Measurements from ENCODE around the gene LOX. TPM values are rescaled to one million over a fixed set of nuclear protein-coding genes. Genes with fewer than 3 reads are reported as not detected.
A peak's percentile ranks its signal among the peaks of the same experiment; 100 is the strongest.

Gene LOX
- total RNA-seq, 6 experiments from 2014 or later = 0.97 to 11.8 (median 2.2) TPM

- no peak for DNase-seq
- TF ChIP-seq POLR2A (IDR thresholded peaks at IDR 0.05) = no peak
- no peak for TF ChIP-seq CTCF (IDR thresholded peaks at IDR 0.05)
- WGBS (ENCODE audit: insufficient coverage, low coverage, low lambda C conversion rate, missing lambda C conversion rate) = 78% methylated on average over 1 of the region's 1 CpG
Measured at GRCh38 chr5:122083535-122083934, 5.5 kb upstream of the LOX start.

GRCh38 chr5:122081541-122081940, 3.5 kb upstream of the LOX start:
- no peak for TF ChIP-seq CTCF (IDR thresholded peaks at IDR 0.05)
- TF ChIP-seq POLR2A (IDR thresholded peaks at IDR 0.05) = no peak
- intact Hi-C loops (cut with DNase I) = no loop called here
- Histone ChIP-seq H3K27me3 (peaks cover 0 to 6% of the 10 kb centered on the region in 2 donors), H3K9me3 (no peaks in the 10 kb centered on the region), H3K36me3 (no peaks in the 10 kb centered on the region), H3K27ac (no peak overlapping the region), H3K4me3 (no peak overlapping the region), H3K4me1 (peaks cover 0 to 14% (median 0%) of the 10 kb centered on the region in 4 donors)
- no peak for ATAC-seq
- 57% methylated on average over 2 of the region's 2 CpGs for WGBS (ENCODE audit: insufficient coverage, low coverage, low lambda C conversion rate, missing lambda C conversion rate)
- DNase-seq = no peak

More at GRCh38 chr5:122083535-122083934, 5.5 kb upstream of the LOX start:
- no peak overlapping the region for H3K4me3 ChIP-seq
- no peaks in the 10 kb centered on the region for H3K27me3 ChIP-seq
- no peaks in the 10 kb centered on the region for H3K4me1 ChIP-seq
- no peak overlapping the region for H3K27ac ChIP-seq
- intact Hi-C loops (cut with DNase I) = no loop called here
- H3K9me3 ChIP-seq = no peaks in the 10 kb centered on the region
- no peaks in the 10 kb centered on the region for H3K36me3 ChIP-seq
- ATAC-seq = no peak

- Histone ChIP-seq H3K9me3 (no peaks in the 10 kb centered on the region), H3K4me3 (peak overlapping the region; percentile 36 to 51 (median 39)), H3K4me1 (peaks cover 0 to 14% (median 0%) of the 10 kb centered on the region in 4 donors), H3K27me3 (peaks cover 0 to 6% of the 10 kb centered on the region in 2 donors), H3K27ac (peak overlapping the region in 1 of 3 donors; percentile 34), H3K36me3 (no peaks in the 10 kb centered on the region)
- TF ChIP-seq POLR2A (IDR thresholded peaks at IDR 0.05) (no peak), CTCF (IDR thresholded peaks at IDR 0.05) (no peak)
- ATAC-seq = peak; percentile 38 to 59 (median 56)
- DNase-seq = peak in 1 of 3 donors; percentile 23
- WGBS (ENCODE audit: insufficient coverage, low coverage, low lambda C conversion rate, missing lambda C conversion rate) = 0% methylated on average over 21 of the region's 78 CpGs
- intact Hi-C loops (cut with DNase I) = no loop called here
Measured at GRCh38 chr5:122077366-122078115, 518 bp downstream of the LOX start.

- Histone ChIP-seq H3K9me3 (no peaks in the 10 kb centered on the region), H3K4me3 (peak overlapping the region; percentile 36 to 51 (median 39)), H3K4me1 (peaks cover 0 to 14% (median 0%) of the 10 kb centered on the region in 4 donors), H3K27me3 (peaks cover 0 to 6% of the 10 kb centered on the region in 2 donors), H3K27ac (peak overlapping the region in 1 of 3 donors; percentile 34), H3K36me3 (no peaks in the 10 kb centered on the region)
- intact Hi-C loops (cut with DNase I) = no loop called here
- DNase-seq (peak; percentile 61 to 73 (median 72)), ATAC-seq (peak; percentile 63 to 80 (median 75))
- TF ChIP-seq CTCF (IDR thresholded peaks at IDR 0.05) (peak; percentile 31 to 71 (median 60)), POLR2A (IDR thresholded peaks at IDR 0.05) (no peak)
- 3% methylated on average over 15 of the region's 43 CpGs for WGBS (ENCODE audit: insufficient coverage, low coverage, low lambda C conversion rate, missing lambda C conversion rate)
Measured at GRCh38 chr5:122076669-122077365, 1.2 kb downstream of the LOX start.
